ENCODE data around the gene SKA3.
A peak's percentile ranks its signal among the peaks of the same experiment; 100 is the strongest.
"Not testable (repeated sequence)": the region's sequence is repeated elsewhere in the genome, so short reads cannot be mapped to it uniquely, and the experiment has no call there.

SKA3 gene

GRCh38 chr13:21165606-21166005 is 10.7 kb downstream of the SKA3 start:
- DNase-seq (ENCODE audit: low read depth) = not testable (repeated sequence)

DNA sequence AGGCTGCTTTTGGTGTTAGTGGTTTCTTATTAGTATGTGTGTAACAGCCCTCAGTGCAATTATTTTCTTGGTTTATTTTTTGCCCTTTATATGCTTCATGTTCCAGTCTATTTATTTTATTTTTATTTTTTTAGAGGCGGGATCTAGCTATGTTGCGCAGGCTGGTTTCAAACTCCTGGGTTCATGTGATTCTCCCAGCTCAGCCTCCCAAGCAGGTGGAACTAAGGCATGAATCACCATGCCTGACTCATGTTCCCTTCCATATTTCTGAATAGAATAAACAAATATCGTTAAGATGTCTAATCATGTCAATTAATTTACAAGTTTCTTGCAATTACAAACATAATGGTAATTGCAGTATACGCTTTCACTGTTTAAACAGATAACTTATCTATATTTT is 11.7 kb downstream of the SKA3 start:
- DNase-seq (ENCODE audit: low read depth) = no peak

DNA sequence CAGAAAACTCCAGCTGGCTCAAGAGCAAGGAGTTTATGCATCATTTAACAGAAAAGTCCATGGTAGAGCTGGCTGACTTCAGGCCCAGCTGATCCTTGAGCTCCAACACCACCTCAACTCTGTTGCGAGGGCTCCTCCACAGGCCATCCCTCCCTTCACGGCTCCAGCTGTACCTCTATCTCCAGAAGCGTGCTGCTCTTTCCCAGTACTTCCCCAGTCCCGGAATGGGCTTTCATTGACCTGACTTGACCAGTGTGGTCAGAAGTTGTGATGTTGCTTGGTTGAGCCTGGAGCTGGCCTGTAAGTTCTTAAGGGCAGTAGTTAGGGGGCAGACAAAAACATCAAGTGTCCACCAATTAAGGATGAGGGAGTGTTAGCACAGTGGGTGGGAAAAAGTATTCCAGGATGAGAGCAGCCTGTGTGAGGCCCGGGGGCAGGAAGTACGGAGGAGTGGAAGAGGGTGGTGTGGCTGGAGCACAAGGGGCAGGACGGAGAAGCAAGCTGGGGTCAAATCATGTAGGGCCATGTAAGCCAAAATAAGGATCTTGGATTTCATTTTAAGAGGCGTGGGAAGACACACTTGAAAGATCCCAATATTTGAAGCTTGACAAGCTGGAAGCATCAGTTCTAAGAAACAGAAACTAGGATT is 24.0 kb downstream of the SKA3 start:
- DNase-seq (ENCODE audit: low read depth) = no peak

GRCh38 chr13:21150013-21150412 is 26.3 kb downstream of the SKA3 start:
- no peak for DNase-seq (ENCODE audit: low read depth)

- no peak for DNase-seq (ENCODE audit: low read depth)
Measured at GRCh38 chr13:21149568-21149967, 26.8 kb downstream of the SKA3 start.

- no peak for DNase-seq (ENCODE audit: low read depth)
Measured at GRCh38 chr13:21148557-21149258, 27.6 kb downstream of the SKA3 start.

- DNase-seq (ENCODE audit: low read depth) = no peak
Measured at GRCh38 chr13:21147827-21148226, 28.5 kb downstream of the SKA3 start.

- no peak for DNase-seq (ENCODE audit: low read depth)
Measured at GRCh38 chr13:21142766-21143165, 33.6 kb downstream of the SKA3 start.

DNA sequence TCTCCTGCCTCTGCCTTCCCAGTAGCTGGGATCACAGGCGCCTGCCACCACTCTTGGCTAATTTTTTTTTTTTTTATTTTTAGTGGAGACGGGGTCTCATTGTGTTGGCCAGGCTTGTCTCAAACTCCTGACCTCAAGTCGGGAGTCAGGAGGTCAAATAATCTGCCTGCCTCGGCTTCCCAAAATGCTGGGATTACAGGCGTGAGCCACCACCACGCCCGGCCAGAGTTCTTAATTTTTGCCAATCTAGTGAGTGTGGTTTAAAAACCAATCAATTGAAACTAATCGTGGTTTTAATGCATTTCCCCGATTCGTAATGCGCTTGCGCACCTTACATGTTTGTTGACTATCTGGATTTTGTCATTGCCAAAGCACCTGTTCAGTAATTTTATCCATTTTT is 37.0 kb downstream of the SKA3 start:
- DNase-seq (ENCODE audit: low read depth) = no peak

DNA sequence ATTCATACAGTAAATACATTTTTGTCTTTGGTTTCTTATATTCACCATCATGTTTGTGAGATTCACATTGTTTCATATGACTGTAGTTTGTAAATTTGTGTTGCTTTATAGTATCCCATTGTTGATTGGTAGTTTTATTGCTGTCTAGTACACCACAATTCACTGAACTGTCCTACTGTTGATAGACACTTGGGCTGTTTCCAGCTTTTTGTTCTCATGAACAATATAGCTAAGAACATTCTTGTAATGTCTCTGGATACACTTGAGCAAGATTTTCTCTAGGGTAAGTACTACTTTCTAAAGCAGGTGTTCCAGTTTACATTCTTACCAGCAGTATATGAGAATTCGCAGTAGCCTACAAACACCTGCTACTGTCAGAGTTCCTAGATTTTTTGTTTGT is 37.8 kb downstream of the SKA3 start:
- no peak for DNase-seq (ENCODE audit: low read depth)

GRCh38 chr13:21137696-21138095 is 38.7 kb downstream of the SKA3 start:
- DNase-seq (ENCODE audit: low read depth) = peak; percentile 56

DNA sequence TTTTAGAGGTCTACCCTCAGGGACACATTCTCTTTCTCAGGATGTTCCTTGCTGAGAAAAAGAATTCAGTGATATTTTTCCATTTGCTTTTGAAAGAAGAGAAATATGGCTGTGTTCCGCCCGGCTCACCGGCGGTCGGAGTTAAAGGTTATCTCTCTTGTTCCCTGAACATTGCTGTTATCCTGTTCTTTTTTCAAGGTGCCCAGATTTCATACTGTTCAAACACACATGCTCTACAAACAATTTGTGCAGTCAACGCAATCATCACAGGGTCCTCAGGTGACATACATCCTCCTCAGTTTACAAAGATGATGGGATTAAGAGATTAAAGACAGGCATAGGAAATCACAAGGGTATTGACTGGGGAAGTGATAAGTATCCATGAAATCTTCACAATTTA is 40.5 kb downstream of the SKA3 start:
- DNase-seq (ENCODE audit: low read depth) = not testable (repeated sequence)

- no peak for DNase-seq (ENCODE audit: low read depth)
Measured at GRCh38 chr13:21134475-21134874, 41.9 kb downstream of the SKA3 start.

GRCh38 chr13:21133077-21133476 is 43.3 kb downstream of the SKA3 start:
- no peak for DNase-seq (ENCODE audit: low read depth)

GRCh38 chr13:21130116-21130515 is 46.2 kb downstream of the SKA3 start:
- peak; percentile 32 for DNase-seq (ENCODE audit: low read depth)

DNA sequence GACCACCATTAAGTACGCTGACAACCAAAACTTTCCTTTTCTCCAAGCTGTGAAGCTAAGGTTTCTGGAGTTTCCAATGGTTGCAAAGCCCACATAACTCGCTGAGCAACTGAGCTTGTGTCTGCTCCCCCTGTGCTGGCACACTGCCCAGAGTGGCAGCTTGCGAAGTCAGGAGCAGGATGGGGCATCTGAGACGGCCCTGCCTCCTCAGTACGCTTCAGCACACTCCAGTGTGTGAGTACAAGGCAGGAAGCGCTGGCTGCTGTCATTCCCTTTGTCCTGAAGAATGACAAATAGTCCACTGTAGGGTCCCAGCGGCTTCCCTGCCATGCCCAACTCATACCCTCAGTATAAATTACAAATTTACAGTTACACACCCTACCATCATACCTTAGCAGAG is 51.5 kb downstream of the SKA3 start:
- peak; percentile 62 for DNase-seq (ENCODE audit: low read depth)

GRCh38 chr13:21123956-21124355 is 52.4 kb downstream of the SKA3 start:
- DNase-seq (ENCODE audit: low read depth) = no peak

DNA sequence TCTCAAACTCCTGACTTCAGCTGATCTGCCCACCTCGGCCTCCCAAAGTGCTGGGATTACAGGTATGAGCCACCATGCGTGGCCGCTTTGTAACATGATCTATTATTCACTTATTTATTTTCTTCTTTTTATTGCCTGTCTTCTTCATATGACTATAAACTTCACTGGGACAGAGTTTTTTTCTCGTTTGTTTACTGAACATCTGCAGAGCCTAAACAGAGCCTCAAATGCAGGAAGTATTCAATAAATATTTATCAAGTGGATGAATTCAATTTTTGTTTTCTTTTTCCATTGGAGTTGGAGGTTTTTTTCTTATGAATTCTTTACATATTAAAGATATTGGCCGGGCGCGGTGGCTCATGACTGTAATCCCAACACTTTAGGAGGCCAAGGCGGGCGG is 54.7 kb downstream of the SKA3 start:
- no peak for DNase-seq (ENCODE audit: low read depth)

DNA sequence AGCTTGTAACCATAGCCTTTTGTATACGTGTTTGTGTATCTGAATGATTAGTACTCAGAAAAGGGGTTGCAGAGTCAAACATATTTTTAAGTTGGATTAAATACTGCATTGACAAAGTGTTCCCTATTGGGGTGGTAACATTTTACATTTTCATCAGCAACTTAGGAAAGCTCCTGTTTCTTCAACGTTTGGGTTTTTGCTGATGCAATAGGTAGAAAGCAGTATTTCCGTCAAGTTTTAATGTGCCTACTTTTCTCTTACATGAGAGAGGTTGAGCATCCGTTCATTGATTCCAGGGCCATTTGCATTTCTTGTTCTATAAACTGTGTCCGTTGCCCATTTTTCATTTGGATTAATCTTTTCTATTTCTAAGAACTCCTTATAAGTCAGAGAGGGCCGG is 56.2 kb downstream of the SKA3 start:
- no peak for DNase-seq (ENCODE audit: low read depth)

DNA sequence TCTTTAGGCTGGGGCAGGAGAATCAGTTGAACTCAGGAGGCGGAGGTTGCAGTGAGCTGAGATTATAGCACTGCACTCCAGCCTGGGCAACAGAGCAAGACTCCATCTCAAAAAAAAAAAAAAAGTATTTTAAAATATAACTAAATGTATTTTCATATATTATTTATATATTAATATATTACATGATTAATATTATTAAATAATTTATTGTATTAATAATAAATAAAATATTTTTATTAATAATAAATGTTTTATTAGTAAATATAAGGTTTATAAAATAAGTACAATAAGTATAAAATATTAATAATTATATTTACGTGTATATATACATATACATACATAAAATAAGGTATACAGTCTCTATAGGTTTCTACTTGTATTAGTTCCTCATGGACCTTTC is 56.8 kb downstream of the SKA3 start:
- DNase-seq (ENCODE audit: low read depth) = no peak

GRCh38 chr13:21118180-21118579 is 58.2 kb downstream of the SKA3 start:
- no peak for DNase-seq (ENCODE audit: low read depth)

GRCh38 chr13:21117104-21117809 is 59.1 kb downstream of the SKA3 start:
- DNase-seq (ENCODE audit: low read depth) = no peak

- DNase-seq (ENCODE audit: low read depth) = no peak
Measured at GRCh38 chr13:21116141-21116540, 60.2 kb downstream of the SKA3 start.

Data from EH (cell line).